Measurements from ENCODE around the gene CMYA5. TPM values are rescaled to one million over a fixed set of nuclear protein-coding genes. Genes with fewer than 3 reads are reported as not detected.

CMYA5 gene
- total and polyA plus RNA-seq, 4 donors, result 0.61 to 5.9 (median 2.1) TPM

- no peak overlapping the region for H3K27ac ChIP-seq (ENCODE audit: low read depth in 1 of 2, low read length in 2 of 2)
- ATAC-seq (ENCODE audit: low FRiP score), result no peak
- intact Hi-C loops (cut with DNase I), result no loop called here
Observed at GRCh38 chr5:79694652-79695051, 5.0 kb downstream of the CMYA5 start.

GRCh38 chr5:79695526-79695925, 5.9 kb downstream of the CMYA5 start:
- Histone ChIP-seq H3K4me3 (ENCODE audit: low read length in 2 of 2) (no peak overlapping the region), H3K27ac (ENCODE audit: low read depth in 1 of 2, low read length in 2 of 2) (no peak overlapping the region)
- no peak for ATAC-seq (ENCODE audit: low FRiP score)

More at GRCh38 chr5:79694652-79695051, 5.0 kb downstream of the CMYA5 start:
- Histone ChIP-seq H3K9me3 (ENCODE audit: control insufficient read depth, low read length) (no peaks in the 10 kb centered on the region), H3K36me3 (ENCODE audit: control insufficient read depth in 1 of 2, insufficient read depth in 2 of 2, low read length in 1 of 2) (no peaks in the 10 kb centered on the region), H3K4me1 (ENCODE audit: control insufficient read depth in 1 of 2, insufficient read depth in 2 of 2, low read length in 2 of 2) (no peaks in the 10 kb centered on the region), H3K4me3 (ENCODE audit: low read length in 2 of 2) (no peak overlapping the region), H3K27me3 (ENCODE audit: control insufficient read depth in 1 of 2, insufficient read depth in 2 of 2, low read length in 1 of 2) (no peaks in the 10 kb centered on the region)
- 22 to 30% methylated on average over 1 of the region's 1 CpG for WGBS, 2 donors
- no peak for DNase-seq

GRCh38 chr5:79697222-79698170, 7.9 kb downstream of the CMYA5 start:
- no peaks in the 10 kb centered on the region for H3K9me3 ChIP-seq (ENCODE audit: control insufficient read depth, low read length)
- no peaks in the 10 kb centered on the region for H3K4me1 ChIP-seq (ENCODE audit: control insufficient read depth in 1 of 2, insufficient read depth in 2 of 2, low read length in 2 of 2)
- no peaks in the 10 kb centered on the region for H3K36me3 ChIP-seq (ENCODE audit: control insufficient read depth in 1 of 2, insufficient read depth in 2 of 2, low read length in 1 of 2)
- H3K27me3 ChIP-seq (ENCODE audit: control insufficient read depth in 1 of 2, insufficient read depth in 2 of 2, low read length in 1 of 2), result no peaks in the 10 kb centered on the region
- intact Hi-C loops (cut with DNase I), result no loop called here
- no peak overlapping the region for H3K4me3 ChIP-seq (ENCODE audit: low read length in 2 of 2)
- no peak overlapping the region for H3K27ac ChIP-seq (ENCODE audit: low read depth in 1 of 2, low read length in 2 of 2)
- DNase-seq, result no peak
- WGBS, 2 donors, result 41 to 48% methylated on average over 4 of the region's 4 CpGs
- ATAC-seq (ENCODE audit: low FRiP score), result no peak

More at GRCh38 chr5:79695526-79695925, 5.9 kb downstream of the CMYA5 start:
- H3K9me3 ChIP-seq (ENCODE audit: control insufficient read depth, low read length), result no peaks in the 10 kb centered on the region
- WGBS, 2 donors, result 97 to 100% methylated on average over 1 of the region's 1 CpG
- DNase-seq, result no peak
- no peaks in the 10 kb centered on the region for H3K27me3 ChIP-seq (ENCODE audit: control insufficient read depth in 1 of 2, insufficient read depth in 2 of 2, low read length in 1 of 2)
- no peaks in the 10 kb centered on the region for H3K36me3 ChIP-seq (ENCODE audit: control insufficient read depth in 1 of 2, insufficient read depth in 2 of 2, low read length in 1 of 2)
- no peaks in the 10 kb centered on the region for H3K4me1 ChIP-seq (ENCODE audit: control insufficient read depth in 1 of 2, insufficient read depth in 2 of 2, low read length in 2 of 2)
- intact Hi-C loops (cut with DNase I), result no loop called here

- ATAC-seq (ENCODE audit: low FRiP score) (no peak), DNase-seq (no peak)
- Histone ChIP-seq H3K27me3 (ENCODE audit: control insufficient read depth in 1 of 2, insufficient read depth in 2 of 2, low read length in 1 of 2) (no peaks in the 10 kb centered on the region), H3K36me3 (ENCODE audit: control insufficient read depth in 1 of 2, insufficient read depth in 2 of 2, low read length in 1 of 2) (no peaks in the 10 kb centered on the region), H3K4me1 (ENCODE audit: control insufficient read depth in 1 of 2, insufficient read depth in 2 of 2, low read length in 2 of 2) (no peaks in the 10 kb centered on the region), H3K27ac (ENCODE audit: low read depth in 1 of 2, low read length in 2 of 2) (no peak overlapping the region), H3K9me3 (ENCODE audit: control insufficient read depth, low read length) (no peaks in the 10 kb centered on the region), H3K4me3 (ENCODE audit: low read length in 2 of 2) (no peak overlapping the region)
- WGBS, 2 donors, result 96% methylated on average over 4 of the region's 4 CpGs
- intact Hi-C loops (cut with DNase I), result no loop called here
Observed at GRCh38 chr5:79699763-79700400, 10.2 kb downstream of the CMYA5 start.

- H3K9me3 ChIP-seq (ENCODE audit: control insufficient read depth, low read length), result no peaks in the 10 kb centered on the region
- no peak for DNase-seq
Observed at GRCh38 chr5:79702606-79703380, 13.2 kb downstream of the CMYA5 start.

GRCh38 chr5:79703381-79703645, 13.7 kb downstream of the CMYA5 start:
- 86 to 98% methylated on average over 1 of the region's 1 CpG for WGBS, 2 donors
- ATAC-seq (ENCODE audit: low FRiP score) (no peak), DNase-seq (no peak)
- Histone ChIP-seq H3K27me3 (ENCODE audit: control insufficient read depth in 1 of 2, insufficient read depth in 2 of 2, low read length in 1 of 2) (no peaks in the 10 kb centered on the region), H3K9me3 (ENCODE audit: control insufficient read depth, low read length) (no peaks in the 10 kb centered on the region), H3K27ac (ENCODE audit: low read depth in 1 of 2, low read length in 2 of 2) (no peak overlapping the region), H3K4me1 (ENCODE audit: control insufficient read depth in 1 of 2, insufficient read depth in 2 of 2, low read length in 2 of 2) (no peaks in the 10 kb centered on the region), H3K36me3 (ENCODE audit: control insufficient read depth in 1 of 2, insufficient read depth in 2 of 2, low read length in 1 of 2) (no peaks in the 10 kb centered on the region), H3K4me3 (ENCODE audit: low read length in 2 of 2) (no peak overlapping the region)
- intact Hi-C loops (cut with DNase I), result no loop called here

More at GRCh38 chr5:79702606-79703380, 13.2 kb downstream of the CMYA5 start:
- intact Hi-C loops (cut with DNase I), result no loop called here
- H3K27me3 ChIP-seq (ENCODE audit: control insufficient read depth in 1 of 2, insufficient read depth in 2 of 2, low read length in 1 of 2), result no peaks in the 10 kb centered on the region
- no peak overlapping the region for H3K4me3 ChIP-seq (ENCODE audit: low read length in 2 of 2)
- no peak overlapping the region for H3K27ac ChIP-seq (ENCODE audit: low read depth in 1 of 2, low read length in 2 of 2)
- WGBS, 2 donors, result 41 to 45% methylated on average over 3 of the region's 3 CpGs
- H3K4me1 ChIP-seq (ENCODE audit: control insufficient read depth in 1 of 2, insufficient read depth in 2 of 2, low read length in 2 of 2), result no peaks in the 10 kb centered on the region
- ATAC-seq (ENCODE audit: low FRiP score), result no peak
- H3K36me3 ChIP-seq (ENCODE audit: control insufficient read depth in 1 of 2, insufficient read depth in 2 of 2, low read length in 1 of 2), result no peaks in the 10 kb centered on the region

- H3K27ac ChIP-seq (ENCODE audit: low read depth in 1 of 2, low read length in 2 of 2), result no peak overlapping the region
- ATAC-seq (ENCODE audit: low FRiP score), result no peak
- intact Hi-C loops (cut with DNase I), result no loop called here
Observed at GRCh38 chr5:79704553-79704952, 14.9 kb downstream of the CMYA5 start.

GRCh38 chr5:79705632-79706031, 16.0 kb downstream of the CMYA5 start:
- Histone ChIP-seq H3K27ac (ENCODE audit: low read depth in 1 of 2, low read length in 2 of 2) (no peak overlapping the region), H3K4me3 (ENCODE audit: low read length in 2 of 2) (no peak overlapping the region), H3K4me1 (ENCODE audit: control insufficient read depth in 1 of 2, insufficient read depth in 2 of 2, low read length in 2 of 2) (no peaks in the 10 kb centered on the region), H3K27me3 (ENCODE audit: control insufficient read depth in 1 of 2, insufficient read depth in 2 of 2, low read length in 1 of 2) (no peaks in the 10 kb centered on the region), H3K36me3 (ENCODE audit: control insufficient read depth in 1 of 2, insufficient read depth in 2 of 2, low read length in 1 of 2) (no peaks in the 10 kb centered on the region), H3K9me3 (ENCODE audit: control insufficient read depth, low read length) (no peaks in the 10 kb centered on the region)
- intact Hi-C loops (cut with DNase I), result no loop called here
- 93% methylated on average over 3 of the region's 3 CpGs for WGBS, 2 donors
- DNase-seq, result no peak
- no peak for ATAC-seq (ENCODE audit: low FRiP score)

More at GRCh38 chr5:79704553-79704952, 14.9 kb downstream of the CMYA5 start:
- Histone ChIP-seq H3K9me3 (ENCODE audit: control insufficient read depth, low read length) (no peaks in the 10 kb centered on the region), H3K4me1 (ENCODE audit: control insufficient read depth in 1 of 2, insufficient read depth in 2 of 2, low read length in 2 of 2) (no peaks in the 10 kb centered on the region), H3K36me3 (ENCODE audit: control insufficient read depth in 1 of 2, insufficient read depth in 2 of 2, low read length in 1 of 2) (no peaks in the 10 kb centered on the region), H3K27me3 (ENCODE audit: control insufficient read depth in 1 of 2, insufficient read depth in 2 of 2, low read length in 1 of 2) (no peaks in the 10 kb centered on the region), H3K4me3 (ENCODE audit: low read length in 2 of 2) (no peak overlapping the region)
- DNase-seq, result no peak

All from aorta (tissue), 5 donors.